SK-N-SH (cell line): Measurements from ENCODE around the gene ARHGEF7. TPM values are rescaled to one million over a fixed set of nuclear protein-coding genes. Genes with fewer than 3 reads are reported as not detected.
A peak's percentile ranks its signal among the peaks of the same experiment; 100 is the strongest.

Experiments used
- CTCF ChIA-PET: fragments of 300-600, 350-600 bp; formaldehyde crosslinking; extraction: SDS; loops from one replicate; lab custom pipeline; 2021; lab: Yijun Ruan, JAX
- POLR2A ChIA-PET: fragments of 350-600 bp; sonication (Branson Sonifier 250); formaldehyde crosslinking; extraction: SDS; loops from one replicate; lab custom pipeline; 2020; ENCODE audit warnings: antibody characterized with exemption, inconsistent platforms; lab: Yijun Ruan, JAX
- DNase-seq: peaks from one replicate; pipeline ENCODE4 v3.0.0; 2012
- H2AFZ ChIP-seq: fragments of 200-600 bp; sonication (generic); 2 replicates; pipeline ENCODE4 v1.8.1; 2016; ENCODE audit warnings: antibody characterized with exemption, mild to moderate bottlenecking, low read depth
- H3F3A ChIP-seq: fragments of 200-600 bp; sonication (generic); replicated peaks from 2 replicates; pipeline ENCODE3; 2016; ENCODE audit warnings: antibody characterized with exemption, mild to moderate bottlenecking; ENCODE audit not compliant: insufficient read depth
- H3K27ac ChIP-seq, 2 experiments: fragments of 200-500 bp in 1 of 2; fragments of 200-600 bp in 1 of 2; sonication (Bioruptor generic) in 1 of 2; sonication (generic), shearing (Covaris generic) in 1 of 2; 2 replicates each; pipeline versions ENCODE4 v1.5.1 to v1.6.1; 2014 to 2016; ENCODE audit warnings: low read depth in 2 of 2, inconsistent platforms in 1 of 2, low read length in 1 of 2, mild to moderate bottlenecking in 1 of 2, mixed read lengths in 1 of 2
- H3K27me3 ChIP-seq: fragments of 200-600 bp; sonication (generic), shearing (Covaris generic); 2 replicates; pipeline ENCODE4 v1.6.1; 2016; ENCODE audit warnings: mixed run types; ENCODE audit not compliant: insufficient read depth
- H3K36me3 ChIP-seq, 2 experiments: fragments of 200-500 bp in 1 of 2; fragments of 200-600 bp in 1 of 2; sonication (Bioruptor generic) in 1 of 2; sonication (generic) in 1 of 2; replicated peaks in 1 of 2; 2 replicates each; pipeline versions ENCODE3 to v1.5.1; 2014 to 2016; ENCODE audit warnings: low read length in 1 of 2, mild to moderate bottlenecking in 1 of 2; ENCODE audit not compliant: insufficient read depth in 2 of 2, control insufficient read depth in 1 of 2
- H3K4me1 ChIP-seq, 2 experiments: fragments of 200-500 bp in 1 of 2; fragments of 200-600 bp in 1 of 2; sonication (Bioruptor generic) in 1 of 2; sonication (generic), shearing (Covaris generic) in 1 of 2; 2 replicates each; pipeline versions ENCODE4 v1.5.1 to v1.6.1; 2014 to 2016; ENCODE audit warnings: low read depth in 1 of 2, low read length in 1 of 2, mixed run types in 1 of 2; ENCODE audit not compliant: insufficient read depth in 2 of 2, control insufficient read depth in 1 of 2
- H3K4me2 ChIP-seq: fragments of 200-600 bp; sonication (generic), shearing (Covaris generic); 2 replicates; pipeline ENCODE4 v1.6.1; 2017; ENCODE audit warnings: mixed run types
- H3K4me3 ChIP-seq, 2 experiments: fragments of 200-500 bp in 1 of 2; fragments of 200-600 bp in 1 of 2; sonication (Bioruptor generic) in 1 of 2; sonication (generic), shearing (Covaris generic) in 1 of 2; 2 replicates each; pipeline versions ENCODE4 v1.5.1 to v1.8.1; 2014 to 2016; ENCODE audit warnings: low read depth in 2 of 2, inconsistent platforms in 1 of 2, low read length in 1 of 2, mild to moderate bottlenecking in 1 of 2, mixed read lengths in 1 of 2, moderate library complexity in 1 of 2
- H3K79me2 ChIP-seq: fragments of 200-600 bp; sonication (generic); 2 replicates; pipeline ENCODE4 v1.8.1; 2017; ENCODE audit warnings: mild to moderate bottlenecking; ENCODE audit not compliant: insufficient read depth
- H3K9ac ChIP-seq: fragments of 200-600 bp; sonication (generic); 2 replicates; pipeline ENCODE4 v1.6.1; 2017; ENCODE audit warnings: mixed run types
- H3K9me2 ChIP-seq: fragments of 200-600 bp; sonication (generic); 2 replicates; pipeline ENCODE4 v1.6.1; 2017; ENCODE audit warnings: mixed run types
- H3K9me3 ChIP-seq: fragments of 200-600 bp; sonication (generic); 2 replicates; pipeline ENCODE4 v1.6.1; 2017; ENCODE audit warnings: mixed run types, mild to moderate bottlenecking, moderate library complexity
- H4K20me1 ChIP-seq: fragments of 200-600 bp; sonication (generic); 2 replicates; pipeline ENCODE4 v1.6.1; 2017; ENCODE audit warnings: mild to moderate bottlenecking, mixed run types; ENCODE audit not compliant: insufficient read depth
- ELF1 ChIP-seq: IDR thresholded peaks from 2 replicates; pipeline ENCODE4 v1.4.0; 2012
- EP300 ChIP-seq, 2 experiments: IDR thresholded peaks; 2 replicates each; pipeline versions ENCODE4 v1.4.0 to v1.6.1; 2012; ENCODE audit warnings: borderline replicate concordance in 1 of 2, low read depth in 1 of 2, low read length in 1 of 2
- EZH2phosphoT487 ChIP-seq: fragments of 200-600 bp; sonication (generic); IDR thresholded peaks from 2 replicates; pipeline ENCODE4 v1.6.1; 2017; ENCODE audit warnings: low read depth, mixed run types, mild to moderate bottlenecking, antibody characterized with exemption, moderate library complexity, borderline replicate concordance
- FOSL2 ChIP-seq: IDR thresholded peaks from 2 replicates; pipeline ENCODE4 v1.4.0; 2012; ENCODE audit warnings: low read depth, mild to moderate bottlenecking, moderate library complexity, borderline replicate concordance
- FOXJ3 ChIP-seq: sonication (generic); formaldehyde crosslinking; IDR thresholded peaks from 2 replicates; pipeline ENCODE4 v1.5.1; 2020; ENCODE audit warnings: mild to moderate bottlenecking, missing genetic modification reagents
- FOXM1 ChIP-seq: IDR thresholded peaks from 2 replicates; pipeline ENCODE4 v1.4.0; 2012; ENCODE audit warnings: low read depth, mild to moderate bottlenecking
- GABPA ChIP-seq: IDR thresholded peaks from 2 replicates; pipeline ENCODE4 v1.4.0; 2012; ENCODE audit warnings: low read depth, mild to moderate bottlenecking
- GATA2 ChIP-seq: sonication (generic); formaldehyde crosslinking; IDR thresholded peaks from 2 replicates; pipeline ENCODE4 v1.5.0; 2020; ENCODE audit warnings: mild to moderate bottlenecking, missing genetic modification reagents
- JUND ChIP-seq: IDR thresholded peaks from 2 replicates; pipeline ENCODE4 v1.4.0; 2012
- MAX ChIP-seq: IDR thresholded peaks from 2 replicates; pipeline ENCODE4 v1.4.0; 2012; ENCODE audit warnings: low read depth
- MXI1 ChIP-seq: IDR thresholded peaks from 2 replicates; pipeline ENCODE4 v1.6.1; 2012; ENCODE audit warnings: mild to moderate bottlenecking, low read depth, low read length, improper control_type of control experiment
- NFIC ChIP-seq: IDR thresholded peaks from 2 replicates; pipeline ENCODE4 v1.4.0; 2012; ENCODE audit warnings: borderline replicate concordance
- NRF1 ChIP-seq: IDR thresholded peaks from 2 replicates; pipeline ENCODE4 v1.6.1; 2012; ENCODE audit warnings: low read depth, mild to moderate bottlenecking, low read length
- POLR2AphosphoS5 ChIP-seq: IDR thresholded peaks from 2 replicates; pipeline ENCODE4 v1.6.1; 2012; ENCODE audit warnings: low read depth, low read length
- RAD21 ChIP-seq: IDR thresholded peaks from 2 replicates; pipeline ENCODE4 v1.6.1; 2012; ENCODE audit warnings: mild to moderate bottlenecking, low read length
- RCOR1 ChIP-seq: fragments of 150-350 bp; IDR thresholded peaks from 2 replicates; pipeline ENCODE4 v1.6.1; 2017; ENCODE audit warnings: antibody characterized with exemption, low read length
- RFX5 ChIP-seq: IDR thresholded peaks from 2 replicates; pipeline ENCODE4 v1.6.1; 2012; ENCODE audit warnings: mild to moderate bottlenecking, improper control_type of control experiment, low read length
- RXRA ChIP-seq: IDR thresholded peaks from 2 replicates; pipeline ENCODE4 v1.4.0; 2012; ENCODE audit warnings: low read depth, mild to moderate bottlenecking, borderline replicate concordance
- SIN3A ChIP-seq: IDR thresholded peaks from 2 replicates; pipeline ENCODE4 v1.6.1; 2012; ENCODE audit warnings: low read depth, mild to moderate bottlenecking, low read length, moderate library complexity, borderline replicate concordance
- TAF1 ChIP-seq: IDR thresholded peaks from 2 replicates; pipeline ENCODE4 v1.6.1; 2012; ENCODE audit warnings: low read depth, mild to moderate bottlenecking, low read length, moderate library complexity, borderline replicate concordance
- TCF12 ChIP-seq: IDR thresholded peaks from 2 replicates; pipeline ENCODE4 v1.4.0; 2012
- USF1 ChIP-seq: IDR thresholded peaks from 2 replicates; pipeline ENCODE4 v1.4.0; 2012; ENCODE audit warnings: low read depth, borderline replicate concordance
- YY1 ChIP-seq: IDR thresholded peaks from 2 replicates; pipeline ENCODE4 v1.4.0; 2012; ENCODE audit warnings: low read depth, mild to moderate bottlenecking
- whole genome bisulfite sequencing: methylation state at CpG from one replicate; pipeline ENCODE4 v1.1.6; 2017; ENCODE audit warnings: low lambda C conversion rate; 5-methylcytosine and 5-hydroxymethylcytosine counted together
- polyA plus RNA-seq, 3 experiments: library from polyadenylated mRNA; depleted of rRNA; stranded (reverse); fragments of >200 nt; gene quantifications; 2 replicates each; pipeline ENCODE4 v1.2.3, GENCODE V29; 2012
- TF ChIP-seq, protein P1 (sequence below): IDR thresholded peaks from 2 replicates; pipeline ENCODE4 v1.4.0; 2012; ENCODE audit warnings: low read depth, borderline replicate concordance
- TF ChIP-seq, protein P2 (sequence below): fragments of 200-600 bp; sonication (generic); IDR thresholded peaks from 2 replicates; pipeline ENCODE4 v1.6.1; 2017; ENCODE audit warnings: antibody characterized with exemption, mild to moderate bottlenecking, moderate library complexity

ARHGEF7 gene
- polyA plus RNA-seq, 1 of the 3 experiments (the other 2 are of a cell fraction): 21.6 TPM

GRCh38 chr13:111153279-111153976, 38.3 kb downstream of the ARHGEF7 start:
- H3K9me3 ChIP-seq: no peaks in the 10 kb centered on the region
- peak overlapping the region; percentile 80 to 92 for H3K4me3 ChIP-seq
- peak overlapping the region; percentile 93 for H3K9ac ChIP-seq
- H3K27ac ChIP-seq: peak overlapping the region; percentile 91 to 92
- H4K20me1 ChIP-seq: peaks cover 17% of the 10 kb centered on the region; the same call in 1 of the 2 replicates
- no peaks in the 10 kb centered on the region for H3K9me2 ChIP-seq
- peak; percentile 98 for DNase-seq
- 0% methylated on average over 13 of the region's 84 CpGs for WGBS
- H3K27me3 ChIP-seq: no peaks in the 10 kb centered on the region
- H3K4me1 ChIP-seq: peaks cover 6 to 15% of the 10 kb centered on the region in 2 experiments; a peak in 2 of 4 replicates
- CTCF ChIA-PET: interaction anchor here (0.8 to 2.3 kb wide), 2 partner anchors 19 to 86 kb away, joined by 3 to 10 read pairs; no protein-coding TSS in a partner anchor
- H3F3A ChIP-seq: peaks cover 10% of the 10 kb centered on the region
- H3K4me2 ChIP-seq: peak overlapping the region; percentile 94
- POLR2A ChIA-PET: interaction anchor here (0.6 to 1.0 kb wide), 2 partner anchors 37 to 238 kb away, joined by 4 to 6 read pairs; no protein-coding TSS in a partner anchor
- H3K79me2 ChIP-seq: peaks cover 44% of the 10 kb centered on the region
- peaks cover 3 to 11% of the 10 kb centered on the region in 2 experiments for H3K36me3 ChIP-seq
- TF ChIP-seq, protein P1, sequence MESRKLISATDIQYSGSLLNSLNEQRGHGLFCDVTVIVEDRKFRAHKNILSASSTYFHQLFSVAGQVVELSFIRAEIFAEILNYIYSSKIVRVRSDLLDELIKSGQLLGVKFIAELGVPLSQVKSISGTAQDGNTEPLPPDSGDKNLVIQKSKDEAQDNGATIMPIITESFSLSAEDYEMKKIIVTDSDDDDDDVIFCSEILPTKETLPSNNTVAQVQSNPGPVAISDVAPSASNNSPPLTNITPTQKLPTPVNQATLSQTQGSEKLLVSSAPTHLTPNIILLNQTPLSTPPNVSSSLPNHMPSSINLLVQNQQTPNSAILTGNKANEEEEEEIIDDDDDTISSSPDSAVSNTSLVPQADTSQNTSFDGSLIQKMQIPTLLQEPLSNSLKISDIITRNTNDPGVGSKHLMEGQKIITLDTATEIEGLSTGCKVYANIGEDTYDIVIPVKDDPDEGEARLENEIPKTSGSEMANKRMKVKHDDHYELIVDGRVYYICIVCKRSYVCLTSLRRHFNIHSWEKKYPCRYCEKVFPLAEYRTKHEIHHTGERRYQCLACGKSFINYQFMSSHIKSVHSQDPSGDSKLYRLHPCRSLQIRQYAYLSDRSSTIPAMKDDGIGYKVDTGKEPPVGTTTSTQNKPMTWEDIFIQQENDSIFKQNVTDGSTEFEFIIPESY: peak; percentile 69; the same call in 1 of the 2 replicates
- TF ChIP-seq RCOR1: no peak
- TF ChIP-seq RXRA: peak; percentile 21; the same call in 1 of the 2 replicates
- peak; percentile 43; the same call in 1 of the 2 replicates for TF ChIP-seq YY1
- TF ChIP-seq, protein P2, sequence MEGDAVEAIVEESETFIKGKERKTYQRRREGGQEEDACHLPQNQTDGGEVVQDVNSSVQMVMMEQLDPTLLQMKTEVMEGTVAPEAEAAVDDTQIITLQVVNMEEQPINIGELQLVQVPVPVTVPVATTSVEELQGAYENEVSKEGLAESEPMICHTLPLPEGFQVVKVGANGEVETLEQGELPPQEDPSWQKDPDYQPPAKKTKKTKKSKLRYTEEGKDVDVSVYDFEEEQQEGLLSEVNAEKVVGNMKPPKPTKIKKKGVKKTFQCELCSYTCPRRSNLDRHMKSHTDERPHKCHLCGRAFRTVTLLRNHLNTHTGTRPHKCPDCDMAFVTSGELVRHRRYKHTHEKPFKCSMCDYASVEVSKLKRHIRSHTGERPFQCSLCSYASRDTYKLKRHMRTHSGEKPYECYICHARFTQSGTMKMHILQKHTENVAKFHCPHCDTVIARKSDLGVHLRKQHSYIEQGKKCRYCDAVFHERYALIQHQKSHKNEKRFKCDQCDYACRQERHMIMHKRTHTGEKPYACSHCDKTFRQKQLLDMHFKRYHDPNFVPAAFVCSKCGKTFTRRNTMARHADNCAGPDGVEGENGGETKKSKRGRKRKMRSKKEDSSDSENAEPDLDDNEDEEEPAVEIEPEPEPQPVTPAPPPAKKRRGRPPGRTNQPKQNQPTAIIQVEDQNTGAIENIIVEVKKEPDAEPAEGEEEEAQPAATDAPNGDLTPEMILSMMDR: peak; percentile 34; the same call in 1 of the 2 replicates
- 0 out of 2 replicates have a peak, but pooled peaks have one; percentile 2 for TF ChIP-seq GATA2 (CRISPR knock-in tag)
- TF ChIP-seq FOXM1: peak; percentile 49; the same call in 1 of the 2 replicates
- no peak for TF ChIP-seq FOSL2
- TF ChIP-seq MAX: peak; percentile 61
- no peak for TF ChIP-seq NRF1
- peak; percentile 96 for TF ChIP-seq ELF1
- no peak for TF ChIP-seq RFX5
- TF ChIP-seq TCF12: no peak
- peak; percentile 85 for TF ChIP-seq MXI1
- peak in 1 of 2 experiments; percentile 28; a peak in 1 of 4 replicates for TF ChIP-seq EP300 (IDR thresholded peaks at IDR 0.05; ENCODE audit: borderline replicate concordance in 1 of 2, low read depth in 1 of 2, low read length in 1 of 2)
- peak; percentile 10; the same call in 1 of the 2 replicates for TF ChIP-seq NFIC
- TF ChIP-seq RAD21: peak; percentile 30; the same call in 1 of the 2 replicates
- TF ChIP-seq FOXJ3: no peak
- peak; percentile 54; the same call in 1 of the 2 replicates for TF ChIP-seq TAF1
- no peak; the same call in 1 of the 2 replicates for TF ChIP-seq USF1
- peak; percentile 52; the same call in 1 of the 2 replicates for TF ChIP-seq SIN3A
- no peak for TF ChIP-seq EZH2phosphoT487
- peak; percentile 92 for TF ChIP-seq POLR2AphosphoS5
- TF ChIP-seq GABPA: peak; percentile 90
- 0 out of 2 replicates have a peak, but pooled peaks have one; percentile 6 for TF ChIP-seq JUND
- H2AFZ ChIP-seq: peak overlapping the region; percentile 66
